K562 (cell line): ENCODE data around the gene CD52. TPM values are rescaled to one million over a fixed set of nuclear protein-coding genes. Genes with fewer than 3 reads are reported as not detected.

Experiments
- ATF7 ChIP-seq: fragments of 450-650 bp; IDR thresholded peaks from 2 replicates; pipeline ENCODE4 v1.7.1; 2014; ENCODE audit warnings: mild to moderate bottlenecking, moderate library complexity
- BMI1 ChIP-seq: fragments of 150-350 bp; IDR thresholded peaks from 2 replicates; pipeline ENCODE4 v1.6.1; 2014; ENCODE audit warnings: low read length
- CCNT2 ChIP-seq: IDR thresholded peaks from 2 replicates; pipeline ENCODE4 v1.6.1; 2011; ENCODE audit warnings: borderline replicate concordance, low read depth, mild to moderate bottlenecking, moderate library complexity, mixed read lengths, low read length; ENCODE audit not compliant: insufficient read length; ENCODE audit errors: extremely low read depth
- CTCF ChIP-seq, 3 experiments: IDR thresholded peaks in 2 of 3; conservative IDR thresholded peaks in 1 of 3; 2 replicates each; pipeline ENCODE4 v1.5.1; 2011 to 2012; ENCODE audit warnings: low read length in 3 of 3, mild to moderate bottlenecking in 3 of 3, control low read depth in 2 of 3, improper control_type of control experiment in 1 of 3, inconsistent platforms in 1 of 3, low read depth in 1 of 3, mixed read lengths in 1 of 3, moderate library complexity in 1 of 3; ENCODE audit not compliant: insufficient read depth in 2 of 3
- FOXP1 ChIP-seq: sonication (generic); formaldehyde crosslinking; IDR thresholded peaks from 2 replicates; pipeline ENCODE4 v1.8.0; 2022; ENCODE audit warnings: mild to moderate bottlenecking, missing genetic modification reagents
- HMG20A ChIP-seq: fragments of 450-650 bp; formaldehyde crosslinking; conservative IDR thresholded peaks from 2 replicates; pipeline ENCODE4 v1.4.0; 2020; ENCODE audit warnings: mild to moderate bottlenecking, mixed read lengths
- IRF1 ChIP-seq: sonication (generic); formaldehyde crosslinking; IDR thresholded peaks from 2 replicates; pipeline ENCODE4 v1.8.0; 2022; ENCODE audit warnings: missing genetic modification reagents, mild to moderate bottlenecking, borderline replicate concordance
- KAT8 ChIP-seq: fragments of 450-650 bp; IDR thresholded peaks from 2 replicates; pipeline ENCODE4 v1.6.1; 2016; ENCODE audit warnings: low read depth, mild to moderate bottlenecking
- RAD21 ChIP-seq, 2 experiments: fragments of 250-450 bp in 1 of 2; fragments of 450-650 bp in 1 of 2; sonication (Bioruptor Pico) in 1 of 2; formaldehyde crosslinking in 1 of 2; IDR thresholded peaks in 1 of 2; conservative IDR thresholded peaks in 1 of 2; 2 replicates each; pipeline versions ENCODE4 v1.4.0 to v1.8.0; 2020 to 2022; ENCODE audit warnings: mild to moderate bottlenecking in 2 of 2, moderate library complexity in 1 of 2
- TRIM24 ChIP-seq, 2 experiments: fragments of 450-650 bp; IDR thresholded peaks; 2 replicates each; pipeline ENCODE4 v1.6.1; 2016
- U2AF1 ChIP-seq: fragments of 200-400 bp; formaldehyde crosslinking; optimal IDR thresholded peaks from 2 replicates; pipeline ENCODE3; 2017; ENCODE audit warnings: mild to moderate bottlenecking, low read depth, low read length, moderate library complexity
- ZNF445 ChIP-seq: fragments of 250-450 bp; sonication (Bioruptor Pico); IDR thresholded peaks from 2 replicates; pipeline ENCODE4 v1.4.0; 2020; ENCODE audit warnings: low read depth, mild to moderate bottlenecking, moderate library complexity
- ZNF79 ChIP-seq: fragments of 250-450 bp; sonication (Bioruptor Pico); IDR thresholded peaks from 2 replicates; pipeline ENCODE4 v1.4.0; 2020; ENCODE audit warnings: low read depth, mild to moderate bottlenecking, moderate library complexity
- polyA plus RNA-seq, 8 experiments: library from polyadenylated mRNA; depleted of rRNA in 4 of 8; stranded (reverse) in 5 of 8; unstranded in 3 of 8; fragments of >200 nt; fragmentation: Nextera tagmentation in 2 of 8; fragmentation: Illumina TruSeq in 1 of 8; extraction: Ambion mirVana in 2 of 8; extraction: Trizol in 1 of 8; gene quantifications; 2 replicates each; pipeline versions ENCODE4 v1.2.1 to v1.2.3, GENCODE V29; 2011 to 2014; ENCODE audit warnings: inconsistent platforms in 1 of 8, missing spikeins in 1 of 8
- total RNA-seq, 7 experiments: library from RNA; depleted of rRNA in 6 of 7; stranded (reverse); fragments of >200 nt in 6 of 7; fragmentation: Illumina TruSeq in 2 of 7; extraction: Trizol in 2 of 7; gene quantifications; 2 replicates each; pipeline versions ENCODE4 v1.2.1 to v1.2.3, GENCODE V29; 2011 to 2021; ENCODE audit warnings: low replicate concordance in 1 of 7
- TF ChIP-seq, protein P1 (sequence below): sonication (generic); formaldehyde crosslinking; IDR thresholded peaks from 2 replicates; pipeline ENCODE4 v1.8.0; 2022; ENCODE audit warnings: mild to moderate bottlenecking, missing genetic modification reagents
- TF ChIP-seq, protein P2 (sequence below): fragments of 250-450 bp; sonication (Bioruptor Pico); IDR thresholded peaks from 2 replicates; pipeline ENCODE4 v1.4.0; 2020; ENCODE audit warnings: mild to moderate bottlenecking, moderate library complexity

CD52 gene
- total and polyA plus RNA-seq, 9 of the 15 experiments (the other 6 are each of a cell fraction or from before 2014, with no cell fraction given) = 34.9 to 488 (median 173) TPM

- TF ChIP-seq, protein P1, sequence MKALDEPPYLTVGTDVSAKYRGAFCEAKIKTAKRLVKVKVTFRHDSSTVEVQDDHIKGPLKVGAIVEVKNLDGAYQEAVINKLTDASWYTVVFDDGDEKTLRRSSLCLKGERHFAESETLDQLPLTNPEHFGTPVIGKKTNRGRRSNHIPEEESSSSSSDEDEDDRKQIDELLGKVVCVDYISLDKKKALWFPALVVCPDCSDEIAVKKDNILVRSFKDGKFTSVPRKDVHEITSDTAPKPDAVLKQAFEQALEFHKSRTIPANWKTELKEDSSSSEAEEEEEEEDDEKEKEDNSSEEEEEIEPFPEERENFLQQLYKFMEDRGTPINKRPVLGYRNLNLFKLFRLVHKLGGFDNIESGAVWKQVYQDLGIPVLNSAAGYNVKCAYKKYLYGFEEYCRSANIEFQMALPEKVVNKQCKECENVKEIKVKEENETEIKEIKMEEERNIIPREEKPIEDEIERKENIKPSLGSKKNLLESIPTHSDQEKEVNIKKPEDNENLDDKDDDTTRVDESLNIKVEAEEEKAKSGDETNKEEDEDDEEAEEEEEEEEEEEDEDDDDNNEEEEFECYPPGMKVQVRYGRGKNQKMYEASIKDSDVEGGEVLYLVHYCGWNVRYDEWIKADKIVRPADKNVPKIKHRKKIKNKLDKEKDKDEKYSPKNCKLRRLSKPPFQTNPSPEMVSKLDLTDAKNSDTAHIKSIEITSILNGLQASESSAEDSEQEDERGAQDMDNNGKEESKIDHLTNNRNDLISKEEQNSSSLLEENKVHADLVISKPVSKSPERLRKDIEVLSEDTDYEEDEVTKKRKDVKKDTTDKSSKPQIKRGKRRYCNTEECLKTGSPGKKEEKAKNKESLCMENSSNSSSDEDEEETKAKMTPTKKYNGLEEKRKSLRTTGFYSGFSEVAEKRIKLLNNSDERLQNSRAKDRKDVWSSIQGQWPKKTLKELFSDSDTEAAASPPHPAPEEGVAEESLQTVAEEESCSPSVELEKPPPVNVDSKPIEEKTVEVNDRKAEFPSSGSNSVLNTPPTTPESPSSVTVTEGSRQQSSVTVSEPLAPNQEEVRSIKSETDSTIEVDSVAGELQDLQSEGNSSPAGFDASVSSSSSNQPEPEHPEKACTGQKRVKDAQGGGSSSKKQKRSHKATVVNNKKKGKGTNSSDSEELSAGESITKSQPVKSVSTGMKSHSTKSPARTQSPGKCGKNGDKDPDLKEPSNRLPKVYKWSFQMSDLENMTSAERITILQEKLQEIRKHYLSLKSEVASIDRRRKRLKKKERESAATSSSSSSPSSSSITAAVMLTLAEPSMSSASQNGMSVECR (CRISPR knock-in tag) = no peak
- TF ChIP-seq RAD21 (CRISPR knock-in tag; conservative IDR thresholded peaks at IDR 0.05 in 1 of 2, IDR thresholded peaks at IDR 0.05 in 1 of 2) (peak; percentile 89 to 98), ZNF79 (no peak), TRIM24 (IDR thresholded peaks at IDR 0.05) (no peak), BMI1 (no peak), KAT8 (no peak), CCNT2 (no peak), ATF7 (0 out of 2 replicates have a peak, but pooled peaks have one; percentile 37), IRF1 (no peak), U2AF1 (no peak), HMG20A (CRISPR knock-in tag) (no peak), CTCF (IDR thresholded peaks at IDR 0.05 in 2 of 3, conservative IDR thresholded peaks at IDR 0.05 in 1 of 3; ENCODE audit: insufficient read depth in 2 of 3, low read depth in 1 of 3, low read length in 3 of 3) (peak; percentile 97 to 100 (median 99)), FOXP1 (CRISPR knock-in tag) (no peak), ZNF445 (CRISPR knock-in tag) (no peak)
- TF ChIP-seq, protein P2, sequence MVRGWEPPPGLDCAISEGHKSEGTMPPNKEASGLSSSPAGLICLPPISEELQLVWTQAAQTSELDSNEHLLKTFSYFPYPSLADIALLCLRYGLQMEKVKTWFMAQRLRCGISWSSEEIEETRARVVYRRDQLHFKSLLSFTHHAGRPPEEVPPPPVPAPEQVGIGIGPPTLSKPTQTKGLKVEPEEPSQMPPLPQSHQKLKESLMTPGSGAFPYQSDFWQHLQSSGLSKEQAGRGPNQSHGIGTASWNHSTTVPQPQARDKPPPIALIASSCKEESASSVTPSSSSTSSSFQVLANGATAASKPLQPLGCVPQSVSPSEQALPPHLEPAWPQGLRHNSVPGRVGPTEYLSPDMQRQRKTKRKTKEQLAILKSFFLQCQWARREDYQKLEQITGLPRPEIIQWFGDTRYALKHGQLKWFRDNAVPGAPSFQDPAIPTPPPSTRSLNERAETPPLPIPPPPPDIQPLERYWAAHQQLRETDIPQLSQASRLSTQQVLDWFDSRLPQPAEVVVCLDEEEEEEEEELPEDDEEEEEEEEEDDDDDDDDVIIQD = no peak
Measured at GRCh38 chr1:26363549-26364448, 46.0 kb downstream of the CD52 start (continued).
